H9 (cell line): ENCODE measurements around the gene CDK5R1. TPM values are rescaled to one million over a fixed set of nuclear protein-coding genes. Genes with fewer than 3 reads are reported as not detected.

Experiments used
- DNase-seq: peaks from one replicate; pipeline ENCODE4 v3.0.0-alpha.2; 2017
- H2AFZ ChIP-seq: one replicate; pipeline ENCODE4 v1.6.1; 2013; ENCODE audit warnings: mild to moderate bottlenecking, low read length, control low read depth, moderate library complexity
- H2AK5ac ChIP-seq: 2 replicates; pipeline ENCODE4 v1.6.1; 2013; ENCODE audit warnings: low read length, control low read depth, mixed read lengths; ENCODE audit not compliant: insufficient read length
- H2BK120ac ChIP-seq: one replicate; pipeline ENCODE4 v1.6.1; 2013; ENCODE audit warnings: low read depth, mild to moderate bottlenecking, low read length, control low read depth, inconsistent platforms; ENCODE audit not compliant: poor library complexity, severe bottlenecking
- H2BK12ac ChIP-seq: 2 replicates; pipeline ENCODE4 v1.6.1; 2013; ENCODE audit warnings: low read length, control low read depth, mixed read lengths, low read depth; ENCODE audit not compliant: insufficient read length
- H2BK15ac ChIP-seq: 2 replicates; pipeline ENCODE4 v1.6.1; 2013; ENCODE audit warnings: low read depth, low read length, control low read depth
- H2BK20ac ChIP-seq: one replicate; pipeline ENCODE4 v1.6.1; 2013; ENCODE audit warnings: low read depth, mild to moderate bottlenecking, low read length, control low read depth, inconsistent platforms; ENCODE audit not compliant: poor library complexity, severe bottlenecking
- H2BK5ac ChIP-seq: 2 replicates; pipeline ENCODE4 v1.6.1; 2013; ENCODE audit warnings: low read length, control low read depth, mixed read lengths; ENCODE audit not compliant: insufficient read length
- H3K14ac ChIP-seq: 2 replicates; pipeline ENCODE4 v1.6.1; 2013; ENCODE audit warnings: low read length, control low read depth; ENCODE audit not compliant: insufficient read depth
- H3K18ac ChIP-seq: 2 replicates; pipeline ENCODE4 v1.6.1; 2013; ENCODE audit warnings: low read depth, mild to moderate bottlenecking, mixed read lengths, low read length, control low read depth; ENCODE audit not compliant: insufficient read length
- H3K23ac ChIP-seq: 2 replicates; pipeline ENCODE4 v1.6.1; 2013; ENCODE audit warnings: low read length, control low read depth, mixed read lengths, low read depth; ENCODE audit not compliant: insufficient read length
- H3K23me2 ChIP-seq: 2 replicates; pipeline ENCODE4 v1.6.1; 2013; ENCODE audit warnings: low read depth, mild to moderate bottlenecking, mixed read lengths, low read length, control low read depth; ENCODE audit not compliant: insufficient read length, poor library complexity, severe bottlenecking
- H3K27ac ChIP-seq: 2 replicates; pipeline ENCODE4 v1.5.1; 2013; ENCODE audit warnings: low read length, control low read depth, mixed read lengths, low read depth; ENCODE audit not compliant: insufficient read length
- H3K27me3 ChIP-seq: 2 replicates; pipeline ENCODE4 v1.6.1; 2013; ENCODE audit warnings: low read length, control low read depth, inconsistent platforms; ENCODE audit not compliant: insufficient read depth
- H3K4ac ChIP-seq: 2 replicates; pipeline ENCODE4 v1.6.1; 2013; ENCODE audit warnings: low read depth, mild to moderate bottlenecking, control low read depth, inconsistent platforms, low read length, moderate library complexity
- H3K4me1 ChIP-seq: 2 replicates; pipeline ENCODE4 v1.6.1; 2013; ENCODE audit warnings: low read length, control low read depth, inconsistent platforms; ENCODE audit not compliant: insufficient read depth
- H3K4me2 ChIP-seq: 2 replicates; pipeline ENCODE4 v1.6.1; 2013; ENCODE audit warnings: low read length, control low read depth, mixed read lengths; ENCODE audit not compliant: insufficient read length, insufficient read depth
- H3K56ac ChIP-seq: 2 replicates; pipeline ENCODE4 v1.6.1; 2013; ENCODE audit warnings: low read depth, mild to moderate bottlenecking, mixed read lengths, low read length, control low read depth; ENCODE audit not compliant: insufficient read length
- H3K79me1 ChIP-seq: 2 replicates; pipeline ENCODE4 v1.6.1; 2013; ENCODE audit warnings: low read depth, mild to moderate bottlenecking, moderate library complexity, low read length, control low read depth, inconsistent platforms; ENCODE audit not compliant: insufficient read depth, poor library complexity, severe bottlenecking
- H3K79me2 ChIP-seq: 2 replicates; pipeline ENCODE4 v1.6.1; 2013; ENCODE audit warnings: low read length, control low read depth, inconsistent platforms; ENCODE audit not compliant: insufficient read depth
- H3K9ac ChIP-seq: 2 replicates; pipeline ENCODE4 v1.6.1; 2013; ENCODE audit warnings: low read length, control low read depth, mixed read lengths; ENCODE audit not compliant: insufficient read length; ENCODE audit errors: extremely low read depth
- H3K9me3 ChIP-seq: one replicate; pipeline ENCODE4 v1.6.1; 2013; ENCODE audit warnings: low read depth, low read length, inconsistent platforms; ENCODE audit not compliant: control insufficient read depth
- H3T11ph ChIP-seq: one replicate; pipeline ENCODE4 v1.6.1; 2013; ENCODE audit warnings: mild to moderate bottlenecking, low read length, control low read depth, inconsistent platforms
- H4K20me1 ChIP-seq: one replicate; pipeline ENCODE4 v1.6.1; 2013; ENCODE audit not compliant: control insufficient read depth, insufficient read length, insufficient read depth
- H4K5ac ChIP-seq: 2 replicates; pipeline ENCODE4 v1.6.1; 2013; ENCODE audit warnings: low read depth, mild to moderate bottlenecking, mixed read lengths, low read length, control low read depth; ENCODE audit not compliant: insufficient read length
- H4K8ac ChIP-seq: replicated peaks from 2 replicates; pipeline ENCODE4 v1.6.1; 2013; ENCODE audit warnings: low read length, control low read depth, mixed read lengths, low read depth; ENCODE audit not compliant: insufficient read length
- H4K91ac ChIP-seq: 2 replicates; pipeline ENCODE4 v1.6.1; 2013; ENCODE audit warnings: low read depth, mild to moderate bottlenecking, moderate library complexity, mixed read lengths, low read length, control low read depth; ENCODE audit not compliant: insufficient read length
- H3K27ac Mint-ChIP-seq, 3 experiments: 2 replicates in 2 of 3; 3 replicates in 1 of 3; pipeline ENCODE4 v1.8.0; 2020 to 2021; ENCODE audit warnings: mixed read lengths in 3 of 3, mild to moderate bottlenecking in 1 of 3, moderate library complexity in 1 of 3
- H3K27me3 Mint-ChIP-seq: 2 replicates; pipeline ENCODE4 v1.8.0; 2021; ENCODE audit warnings: low read depth, mild to moderate bottlenecking, moderate library complexity, mixed read lengths
- H3K36me3 Mint-ChIP-seq, 3 experiments: 2 replicates in 2 of 3; 3 replicates in 1 of 3; pipeline ENCODE4 v1.8.0; 2020 to 2021; ENCODE audit warnings: low read depth in 3 of 3, mixed read lengths in 3 of 3; ENCODE audit not compliant: insufficient read depth in 1 of 3
- H3K4me1 Mint-ChIP-seq, 2 experiments: 2 replicates each; pipeline ENCODE4 v1.8.0; 2020; ENCODE audit warnings: mixed read lengths in 2 of 2
- H3K4me3 Mint-ChIP-seq, 2 experiments: 2 replicates in 1 of 2; 3 replicates in 1 of 2; pipeline ENCODE4 v1.8.0; 2020 to 2021; ENCODE audit warnings: mild to moderate bottlenecking in 2 of 2, mixed read lengths in 2 of 2, moderate library complexity in 1 of 2
- H3K9me3 Mint-ChIP-seq, 2 experiments: 2 replicates in 1 of 2; 3 replicates in 1 of 2; pipeline ENCODE4 v1.8.0; 2020; ENCODE audit warnings: mild to moderate bottlenecking in 2 of 2, mixed read lengths in 2 of 2, moderate library complexity in 1 of 2
- WGBS: extraction: QIAGEN DNeasy Blood & Tissue Kit; methylation state at CpG from one replicate; pipeline ENCODE4 v1.1.7; 2013; ENCODE audit warnings: missing lambda C conversion rate, low lambda C conversion rate, mixed read lengths; ENCODE audit not compliant: insufficient read length; ENCODE audit errors: extremely low coverage; 5-methylcytosine and 5-hydroxymethylcytosine counted together
- total RNA-seq: library from RNA; stranded (reverse); gene quantifications from 2 replicates; pipeline ENCODE4 v1.2.1, GENCODE V29; 2021
- TF ChIP-seq, protein P1 (sequence below): fragments of 200-600 bp; sonication (generic); conservative IDR thresholded peaks from 3 replicates; pipeline ENCODE4 v1.8.0; 2021; ENCODE audit warnings: antibody characterized with exemption, mild to moderate bottlenecking

The CDK5R1 gene
- total RNA-seq, 1 experiment from 2014 or later = 11.4 TPM

DNA sequence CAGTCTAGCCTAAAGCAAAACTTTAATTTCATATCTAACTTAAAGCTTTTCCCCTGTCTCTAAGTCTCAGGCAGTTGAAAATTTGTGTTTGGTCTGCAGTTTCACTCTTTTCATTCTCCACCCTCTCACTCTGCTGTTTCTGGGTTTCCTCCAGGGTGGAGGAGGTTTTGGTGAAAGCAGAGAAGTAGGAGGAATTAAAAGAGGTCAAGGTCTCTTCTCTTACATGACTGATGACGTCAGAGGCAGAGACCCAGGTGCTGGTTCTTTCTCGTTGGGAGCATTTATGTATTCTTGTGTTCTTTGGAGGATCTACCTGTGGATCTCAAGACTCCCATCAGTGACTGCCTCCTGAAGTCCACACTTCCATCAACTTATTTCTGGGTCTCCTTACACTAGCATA, 44.9 kb upstream of the CDK5R1 start:
- peaks cover 30% of the 10 kb centered on the region for H3K27me3 Mint-ChIP-seq
- TF ChIP-seq, protein P1, sequence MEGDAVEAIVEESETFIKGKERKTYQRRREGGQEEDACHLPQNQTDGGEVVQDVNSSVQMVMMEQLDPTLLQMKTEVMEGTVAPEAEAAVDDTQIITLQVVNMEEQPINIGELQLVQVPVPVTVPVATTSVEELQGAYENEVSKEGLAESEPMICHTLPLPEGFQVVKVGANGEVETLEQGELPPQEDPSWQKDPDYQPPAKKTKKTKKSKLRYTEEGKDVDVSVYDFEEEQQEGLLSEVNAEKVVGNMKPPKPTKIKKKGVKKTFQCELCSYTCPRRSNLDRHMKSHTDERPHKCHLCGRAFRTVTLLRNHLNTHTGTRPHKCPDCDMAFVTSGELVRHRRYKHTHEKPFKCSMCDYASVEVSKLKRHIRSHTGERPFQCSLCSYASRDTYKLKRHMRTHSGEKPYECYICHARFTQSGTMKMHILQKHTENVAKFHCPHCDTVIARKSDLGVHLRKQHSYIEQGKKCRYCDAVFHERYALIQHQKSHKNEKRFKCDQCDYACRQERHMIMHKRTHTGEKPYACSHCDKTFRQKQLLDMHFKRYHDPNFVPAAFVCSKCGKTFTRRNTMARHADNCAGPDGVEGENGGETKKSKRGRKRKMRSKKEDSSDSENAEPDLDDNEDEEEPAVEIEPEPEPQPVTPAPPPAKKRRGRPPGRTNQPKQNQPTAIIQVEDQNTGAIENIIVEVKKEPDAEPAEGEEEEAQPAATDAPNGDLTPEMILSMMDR = no peak

More for the DNA sequence above, 44.9 kb upstream of the CDK5R1 start:
- peaks cover 8 to 16% of the 10 kb centered on the region in 2 experiments; a peak in 4 of 5 replicates for H3K9me3 Mint-ChIP-seq
- Histone ChIP-seq H2BK5ac (no peak overlapping the region), H3K56ac (no peak overlapping the region), H3K4ac (no peak overlapping the region), H2BK20ac (no peak overlapping the region), H4K8ac (no peak overlapping the region), H3K79me1 (no peaks in the 10 kb centered on the region), H2BK15ac (no peak overlapping the region), H2BK120ac (no peak overlapping the region), H3K18ac (no peak overlapping the region), H4K91ac (no peak overlapping the region), H3T11ph (no peak overlapping the region), H4K20me1 (no peaks in the 10 kb centered on the region), H3K4me2 (no peak overlapping the region), H3K79me2 (peaks cover 19% of the 10 kb centered on the region), H3K14ac (no peak overlapping the region), H3K27ac (no peak overlapping the region), H3K23ac (no peak overlapping the region), H2BK12ac (no peak overlapping the region), H3K23me2 (peaks cover 16% of the 10 kb centered on the region), H2AK5ac (no peak overlapping the region), H3K9ac (no peak overlapping the region), H3K9me3 (no peaks in the 10 kb centered on the region), H4K5ac (no peak overlapping the region), H2AFZ (no peak overlapping the region), H3K27me3 (no peaks in the 10 kb centered on the region; the same call in 1 of the 2 replicates), H3K4me1 (no peaks in the 10 kb centered on the region)
- no CpG with 5 or more reads among the region's 2 CpGs for WGBS
- H3K27ac Mint-ChIP-seq = no peak overlapping the region
- H3K36me3 Mint-ChIP-seq = peaks cover 5 to 11% (median 7%) of the 10 kb centered on the region in 3 experiments
- H3K4me3 Mint-ChIP-seq = no peak overlapping the region
- peaks cover 18 to 20% of the 10 kb centered on the region in 2 experiments for H3K4me1 Mint-ChIP-seq
- no peak for DNase-seq
